ENCODE data around the gene ATXN1.

DNA sequence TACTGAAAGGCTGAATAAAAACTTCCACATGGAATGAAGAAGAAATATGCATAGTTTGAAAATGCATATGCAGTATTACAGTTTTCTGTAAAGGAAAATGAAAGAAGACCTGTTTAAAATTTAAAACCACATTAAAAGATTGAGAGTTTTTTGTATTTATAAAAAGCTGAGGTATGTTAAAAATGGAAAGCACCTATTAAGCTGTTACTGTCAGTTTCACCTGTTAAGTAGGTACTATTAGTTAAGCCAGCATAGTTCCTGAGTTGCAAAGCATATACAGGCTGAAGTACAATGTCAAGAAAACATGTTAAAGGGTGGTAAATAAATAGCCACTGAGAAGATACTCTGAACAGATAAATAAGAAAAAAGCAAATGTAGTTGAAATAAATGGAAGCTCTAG lies 69.9 kb downstream of the ATXN1 start:
- TF ChIP-seq, protein P1, sequence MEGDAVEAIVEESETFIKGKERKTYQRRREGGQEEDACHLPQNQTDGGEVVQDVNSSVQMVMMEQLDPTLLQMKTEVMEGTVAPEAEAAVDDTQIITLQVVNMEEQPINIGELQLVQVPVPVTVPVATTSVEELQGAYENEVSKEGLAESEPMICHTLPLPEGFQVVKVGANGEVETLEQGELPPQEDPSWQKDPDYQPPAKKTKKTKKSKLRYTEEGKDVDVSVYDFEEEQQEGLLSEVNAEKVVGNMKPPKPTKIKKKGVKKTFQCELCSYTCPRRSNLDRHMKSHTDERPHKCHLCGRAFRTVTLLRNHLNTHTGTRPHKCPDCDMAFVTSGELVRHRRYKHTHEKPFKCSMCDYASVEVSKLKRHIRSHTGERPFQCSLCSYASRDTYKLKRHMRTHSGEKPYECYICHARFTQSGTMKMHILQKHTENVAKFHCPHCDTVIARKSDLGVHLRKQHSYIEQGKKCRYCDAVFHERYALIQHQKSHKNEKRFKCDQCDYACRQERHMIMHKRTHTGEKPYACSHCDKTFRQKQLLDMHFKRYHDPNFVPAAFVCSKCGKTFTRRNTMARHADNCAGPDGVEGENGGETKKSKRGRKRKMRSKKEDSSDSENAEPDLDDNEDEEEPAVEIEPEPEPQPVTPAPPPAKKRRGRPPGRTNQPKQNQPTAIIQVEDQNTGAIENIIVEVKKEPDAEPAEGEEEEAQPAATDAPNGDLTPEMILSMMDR (IDR thresholded peaks at IDR 0.05), result no peak
- TF ChIP-seq POLR2A (IDR thresholded peaks at IDR 0.05), result no peak

Measured in lower leg skin (tissue), 3 donors.